IMR-90 (cell line): ENCODE results near the gene ANKRD22. TPM values are rescaled to one million over a fixed set of nuclear protein-coding genes. Genes with fewer than 3 reads are reported as not detected.
A peak's percentile ranks its signal among the peaks of the same experiment; 100 is the strongest.

Experiments used
- ATAC-seq: fragments of 200-7000 bp; cut with Tn5 transposase; 2 replicates; pipeline ENCODE4 v1.9.1; 2020; ENCODE audit warnings: low read depth, mild to moderate bottlenecking, moderate library complexity
- BruUV-seq: library from RNA; stranded (reverse); fragments of 400-500 nt; replicated peaks from 2 replicates; lab custom pipeline; 2021; lab: Mats Ljungman, UMichigan
- CTCF ChIA-PET: fragments of 300-600 bp; formaldehyde crosslinking; extraction: SDS; loops from one replicate; lab custom pipeline; 2021; ENCODE audit warnings: antibody characterized with exemption; lab: Yijun Ruan, JAX
- POLR2A ChIA-PET: fragments of 300-600 bp; sonication (Branson Sonifier 250); formaldehyde crosslinking; loops from one replicate; lab custom pipeline; 2022; ENCODE audit warnings: antibody characterized with exemption; ENCODE audit not compliant: unreplicated experiment; lab: Charles Lee
- DNase-seq: peaks from one replicate; pipeline ENCODE4 v3.0.0; 2013
- H2AFZ ChIP-seq: replicated peaks from 2 replicates; pipeline ENCODE3; 2013; ENCODE audit warnings: low read length, mild to moderate bottlenecking; ENCODE audit not compliant: poor library complexity
- H2AK5ac ChIP-seq: 2 replicates; pipeline ENCODE4 v1.6.1; 2013; ENCODE audit warnings: low read depth, low read length, inconsistent platforms
- H2AK9ac ChIP-seq: replicated peaks from 2 replicates; pipeline ENCODE3; 2013; ENCODE audit warnings: mild to moderate bottlenecking, low read depth, low read length, moderate library complexity; ENCODE audit not compliant: poor library complexity
- H2BK120ac ChIP-seq: 2 replicates; pipeline ENCODE4 v1.6.1; 2013; ENCODE audit warnings: low read depth, low read length, inconsistent platforms
- H2BK15ac ChIP-seq: 3 replicates; pipeline ENCODE4 v1.6.1; 2013; ENCODE audit warnings: low read depth, low read length, inconsistent platforms
- H2BK20ac ChIP-seq: 2 replicates; pipeline ENCODE4 v1.6.1; 2013; ENCODE audit warnings: low read depth, mild to moderate bottlenecking, inconsistent platforms, low read length, moderate library complexity
- H2BK5ac ChIP-seq: 2 replicates; pipeline ENCODE4 v1.6.1; 2013; ENCODE audit warnings: mild to moderate bottlenecking, low read depth, low read length, inconsistent platforms; ENCODE audit not compliant: poor library complexity, severe bottlenecking
- H3K14ac ChIP-seq: replicated peaks from 2 replicates; pipeline ENCODE4 v1.6.1; 2013; ENCODE audit warnings: low read depth, low read length, inconsistent platforms
- H3K18ac ChIP-seq: 2 replicates; pipeline ENCODE4 v1.6.1; 2013; ENCODE audit warnings: low read depth, low read length, control low read depth
- H3K23ac ChIP-seq: 2 replicates; pipeline ENCODE4 v1.6.1; 2013; ENCODE audit warnings: low read depth, low read length, inconsistent platforms
- H3K27ac ChIP-seq: 2 replicates; pipeline ENCODE4 v1.5.1; 2013; ENCODE audit warnings: mild to moderate bottlenecking, control low read depth, low read length; ENCODE audit not compliant: insufficient read depth
- H3K27me3 ChIP-seq: 2 replicates; pipeline ENCODE4 v1.6.1; 2013; ENCODE audit warnings: low read length; ENCODE audit not compliant: control insufficient read depth, insufficient read depth
- H3K36me3 ChIP-seq: 2 replicates; pipeline ENCODE4 v1.6.1; 2013; ENCODE audit warnings: low read length, mixed read lengths; ENCODE audit not compliant: control insufficient read depth, insufficient read depth
- H3K4ac ChIP-seq: 2 replicates; pipeline ENCODE4 v1.6.1; 2013; ENCODE audit warnings: low read depth, low read length, inconsistent platforms
- H3K4me1 ChIP-seq: 2 replicates; pipeline ENCODE4 v1.6.1; 2013; ENCODE audit warnings: low read length, mixed read lengths; ENCODE audit not compliant: control insufficient read depth, insufficient read depth
- H3K4me2 ChIP-seq: 2 replicates; pipeline ENCODE4 v1.6.1; 2013; ENCODE audit warnings: low read depth, mild to moderate bottlenecking, control low read depth, low read length, moderate library complexity
- H3K4me3 ChIP-seq: 2 replicates; pipeline ENCODE4 v1.5.1; 2013; ENCODE audit warnings: low read depth, mild to moderate bottlenecking, control low read depth, low read length, moderate library complexity; ENCODE audit not compliant: insufficient read depth
- H3K56ac ChIP-seq: 2 replicates; pipeline ENCODE4 v1.6.1; 2013; ENCODE audit warnings: low read length, inconsistent platforms; ENCODE audit not compliant: insufficient read depth; ENCODE audit errors: extremely low read depth
- H3K79me1 ChIP-seq, 2 experiments: 2 replicates each; pipeline ENCODE4 v1.6.1; 2013; ENCODE audit warnings: low read length in 2 of 2, inconsistent platforms in 1 of 2, low read depth in 1 of 2
- H3K9ac ChIP-seq: 2 replicates; pipeline ENCODE4 v1.6.1; 2013; ENCODE audit warnings: low read depth, low read length, control low read depth
- H3K9me1 ChIP-seq: 2 replicates; pipeline ENCODE4 v1.6.1; 2013; ENCODE audit warnings: low read length, inconsistent platforms; ENCODE audit not compliant: insufficient read depth
- H3K9me3 ChIP-seq: 2 replicates; pipeline ENCODE4 v1.6.1; 2013; ENCODE audit warnings: low read length; ENCODE audit not compliant: control insufficient read depth, insufficient read depth
- H4K20me1 ChIP-seq: 2 replicates; pipeline ENCODE4 v1.6.1; 2013; ENCODE audit warnings: low read length, inconsistent platforms; ENCODE audit not compliant: insufficient read depth
- H4K5ac ChIP-seq: 2 replicates; pipeline ENCODE4 v1.6.1; 2013; ENCODE audit warnings: mild to moderate bottlenecking, low read depth, low read length, control low read depth
- H4K8ac ChIP-seq, 2 experiments: 2 replicates each; pipeline ENCODE4 v1.6.1; 2013; ENCODE audit warnings: low read depth in 2 of 2, low read length in 2 of 2, control low read depth in 1 of 2, inconsistent platforms in 1 of 2
- H4K91ac ChIP-seq: 2 replicates; pipeline ENCODE4 v1.6.1; 2013; ENCODE audit warnings: low read depth, low read length, inconsistent platforms; ENCODE audit not compliant: insufficient read depth
- BHLHE40 ChIP-seq: fragments of 150-350 bp; IDR thresholded peaks from 2 replicates; pipeline ENCODE4 v1.6.1; 2016; ENCODE audit warnings: mild to moderate bottlenecking, low read depth, low read length
- CTCF ChIP-seq: conservative IDR thresholded peaks from 2 replicates; pipeline ENCODE4 v1.5.1; 2012; ENCODE audit warnings: mild to moderate bottlenecking, low read depth, low read length, improper control_type of control experiment
- MAFK ChIP-seq: IDR thresholded peaks from 2 replicates; pipeline ENCODE4 v1.6.1; 2012; ENCODE audit warnings: low read depth, low read length, improper control_type of control experiment
- MAZ ChIP-seq: IDR thresholded peaks from 2 replicates; pipeline ENCODE4 v1.6.1; 2012; ENCODE audit warnings: low read depth, mild to moderate bottlenecking, low read length, improper control_type of control experiment, moderate library complexity, borderline replicate concordance
- NFE2L2 ChIP-seq: fragments of 150-350 bp; IDR thresholded peaks from 2 replicates; pipeline ENCODE4 v1.6.1; 2016; ENCODE audit warnings: low read depth, mild to moderate bottlenecking, low read length
- RAD21 ChIP-seq: IDR thresholded peaks from 2 replicates; pipeline ENCODE4 v1.6.1; 2012; ENCODE audit warnings: low read length, improper control_type of control experiment
- RCOR1 ChIP-seq: IDR thresholded peaks from 2 replicates; pipeline ENCODE4 v1.6.1; 2012; ENCODE audit warnings: mild to moderate bottlenecking, low read length, improper control_type of control experiment; ENCODE audit not compliant: insufficient replicate concordance
- RFX5 ChIP-seq: IDR thresholded peaks from 2 replicates; pipeline ENCODE4 v1.8.0; 2012; ENCODE audit warnings: low read depth, mild to moderate bottlenecking, low read length, moderate library complexity
- SMC3 ChIP-seq: fragments of 150-350 bp; IDR thresholded peaks from 2 replicates; pipeline ENCODE4 v1.6.1; 2016; ENCODE audit warnings: low read depth, mild to moderate bottlenecking, antibody characterized with exemption, low read length, moderate library complexity
- WGBS, 2 experiments: methylation state at CpG; one replicate each; pipeline versions ENCODE4 v1.1.5 to v1.1.7; 2013; ENCODE audit warnings: missing lambda C conversion rate in 2 of 2; ENCODE audit not compliant: insufficient read length in 1 of 2; ENCODE audit errors: extremely low coverage in 2 of 2; 5-methylcytosine and 5-hydroxymethylcytosine counted together
- dilution Hi-C: fragments of 300-500 bp; cut with HindIII; formaldehyde crosslinking; loops from one replicate; pipeline ENCODE4 v1.14.3; 2018; ENCODE audit warnings: low sequenced_read_pairs; ENCODE audit not compliant: unreplicated experiment
- in situ Hi-C: fragments of 300-500 bp; cut with MboI; formaldehyde crosslinking; loops from 3 replicates; pipeline ENCODE4 v1.14.3; 2019; ENCODE audit warnings: low sequenced_read_pairs, inconsistent platforms, mixed read lengths
- intact Hi-C: fragments of 100-400 bp; cut with micrococcal nuclease; formaldehyde crosslinking; loops from 2 replicates; pipeline ENCODE4 v1.10.0; 2022
- polyA plus RNA-seq, 3 experiments: library from polyadenylated mRNA; depleted of rRNA; stranded (reverse); fragments of >200 nt; gene quantifications; 2 replicates each; pipeline ENCODE4 v1.2.3, GENCODE V29; 2012; ENCODE audit warnings: low replicate concordance in 1 of 3
- total RNA-seq: library from RNA; depleted of rRNA; stranded (reverse); fragments of >200 nt; gene quantifications from 2 replicates; pipeline ENCODE4 v1.2.3, GENCODE V29; 2012

Gene ANKRD22
- total and polyA plus RNA-seq, 2 of the 4 experiments (the other 2 are of a cell fraction), result not detected

GRCh38 chr10:88865281-88865876, 13.7 kb upstream of the ANKRD22 start:
- WGBS, 2 experiments, result no CpG with 5 or more reads among the region's 4 CpGs
- no peaks in the 10 kb centered on the region for H3K4me1 ChIP-seq
- BruUV-seq, result no TSS peak
- intact Hi-C loops, result loop anchor here (1.0 kb wide), 1 partner anchor 30 kb away; no protein-coding TSS in a partner anchor
- H3K79me1 ChIP-seq, result no peaks in the 10 kb centered on the region
- no peaks in the 10 kb centered on the region for H3K9me1 ChIP-seq
- H3K36me3 ChIP-seq, result no peaks in the 10 kb centered on the region
- no peak overlapping the region for H2BK120ac ChIP-seq
- no peaks in the 10 kb centered on the region for H4K20me1 ChIP-seq
- H2AK9ac ChIP-seq, result no peak overlapping the region
- H3K14ac ChIP-seq, result no peak overlapping the region
- H4K91ac ChIP-seq, result no peak overlapping the region
- no peak overlapping the region for H2BK20ac ChIP-seq
- H3K4me2 ChIP-seq, result no peak overlapping the region
- H3K4ac ChIP-seq, result no peak overlapping the region
- H2BK5ac ChIP-seq, result no peak overlapping the region
- TF ChIP-seq CTCF (peak; percentile 31), MAZ (no peak), NFE2L2 (no peak), RFX5 (no peak), MAFK (no peak), RCOR1 (no peak), BHLHE40 (no peak), SMC3 (peak; percentile 26; the same call in 1 of the 2 replicates), RAD21 (0 out of 2 replicates have a peak, but pooled peaks have one; percentile 15)
- no peak overlapping the region for H3K4me3 ChIP-seq
- H3K23ac ChIP-seq, result no peak overlapping the region
- no peak overlapping the region for H3K9ac ChIP-seq
- no peak overlapping the region for H2BK15ac ChIP-seq
- dilution Hi-C loops, result no loop called here
- peak; percentile 70; the same call in 1 of the 2 replicates for ATAC-seq
- H2AK5ac ChIP-seq, result no peak overlapping the region
- no peak overlapping the region for H3K18ac ChIP-seq
- peaks cover 7% of the 10 kb centered on the region for H3K27me3 ChIP-seq
- H3K27ac ChIP-seq, result no peak overlapping the region
- no peak overlapping the region for H2AFZ ChIP-seq
- no peak overlapping the region for H4K5ac ChIP-seq
- in situ Hi-C loops, result no loop called here
- DNase-seq, result no peak
- POLR2A ChIA-PET, result interaction anchor here (0.6 kb wide), 2 partner anchors 15 kb away, joined by 4 to 9 read pairs; partner anchors contain the start of gene STAMBPL1
- no peak overlapping the region for H4K8ac ChIP-seq
- CTCF ChIA-PET, result interaction anchor here (0.6 to 1.4 kb wide), 3 partner anchors 14 to 29 kb away, joined by 3 to 5 read pairs (median 4); no protein-coding TSS in a partner anchor
- no peaks in the 10 kb centered on the region for H3K9me3 ChIP-seq
- H3K56ac ChIP-seq, result no peak overlapping the region
